ENCODE results near the gene WDR90. TPM values are rescaled to one million over a fixed set of nuclear protein-coding genes. Genes with fewer than 3 reads are reported as not detected.

WDR90 gene
- total RNA-seq, 1 experiment from 2014 or later = 68.2 TPM

DNA sequence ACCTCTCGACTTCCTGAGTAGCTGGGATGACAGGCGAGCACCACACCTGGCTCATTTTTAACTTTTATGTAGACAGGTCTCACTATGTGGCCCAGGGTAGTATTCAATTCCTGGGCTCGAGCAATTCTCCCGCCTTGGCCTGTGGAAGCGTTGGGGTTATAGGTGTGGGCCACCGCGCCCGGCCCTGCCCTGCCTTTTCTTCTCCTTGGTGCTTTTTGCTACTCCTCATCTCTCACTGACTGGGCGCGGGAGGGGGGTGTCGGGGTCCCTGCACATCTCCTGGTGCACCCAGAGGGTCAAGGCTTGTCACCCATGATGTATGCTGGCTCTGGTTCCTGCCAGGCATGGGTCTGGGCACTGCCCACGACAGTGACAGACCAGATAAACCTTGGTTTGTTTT lies 4.6 kb upstream of the WDR90 start:
- H3K56ac ChIP-seq (ENCODE audit: insufficient read length, low read depth, low read length) = no peak overlapping the region
- H3K18ac ChIP-seq (ENCODE audit: insufficient read length, low read depth, low read length) = no peak overlapping the region
- H4K91ac ChIP-seq (ENCODE audit: insufficient read length, low read depth, low read length) = no peak overlapping the region
- H3K23me2 ChIP-seq (ENCODE audit: insufficient read length, low read depth, low read length, poor library complexity, severe bottlenecking) = peaks cover 14% of the 10 kb centered on the region
- no peak overlapping the region for H3T11ph ChIP-seq (ENCODE audit: low read length)
- H3K27me3 ChIP-seq (ENCODE audit: insufficient read depth, low read length) = no peaks in the 10 kb centered on the region
- DNase-seq = no peak
- no peak overlapping the region for H3K4ac ChIP-seq (ENCODE audit: low read depth, low read length)
- H3K79me1 ChIP-seq (ENCODE audit: insufficient read depth, low read depth, low read length, poor library complexity, severe bottlenecking) = no peaks in the 10 kb centered on the region
- no peaks in the 10 kb centered on the region for H3K9me3 Mint-ChIP-seq
- H2BK5ac ChIP-seq (ENCODE audit: insufficient read length, low read length) = no peak overlapping the region
- no peak overlapping the region for H2BK120ac ChIP-seq (ENCODE audit: low read depth, low read length, poor library complexity, severe bottlenecking)
- no peak overlapping the region for H2BK12ac ChIP-seq (ENCODE audit: insufficient read length, low read depth, low read length)
- H2BK15ac ChIP-seq (ENCODE audit: low read depth, low read length) = no peak overlapping the region
- no peak overlapping the region for H2BK20ac ChIP-seq (ENCODE audit: low read depth, low read length, poor library complexity, severe bottlenecking)
- H2AFZ ChIP-seq (ENCODE audit: low read length) = no peak overlapping the region
- peak overlapping the region in 1 of 2 experiments; percentile 68; a peak in 2 of 5 replicates for H3K4me3 Mint-ChIP-seq
- no peak overlapping the region for H3K9ac ChIP-seq (ENCODE audit: extremely low read depth, insufficient read length, low read length)
- no peak overlapping the region for H3K27ac ChIP-seq (ENCODE audit: insufficient read length, low read depth, low read length)
- no peaks in the 10 kb centered on the region; the same call in 1 of the 2 replicates for H3K4me1 ChIP-seq (ENCODE audit: insufficient read depth, low read length)
- H3K27me3 Mint-ChIP-seq (ENCODE audit: low read depth) = no peaks in the 10 kb centered on the region; the same call in 1 of the 2 replicates
- no peak overlapping the region for H4K5ac ChIP-seq (ENCODE audit: insufficient read length, low read depth, low read length)
- no peak overlapping the region for H4K8ac ChIP-seq (replicated peaks; ENCODE audit: insufficient read length, low read depth, low read length)
- H3K4me1 Mint-ChIP-seq = peaks cover 2 to 14% of the 10 kb centered on the region in 2 experiments
- no peaks in the 10 kb centered on the region for H3K79me2 ChIP-seq (ENCODE audit: insufficient read depth, low read length)
- no peak overlapping the region for H3K4me2 ChIP-seq (ENCODE audit: insufficient read depth, insufficient read length, low read length)
- no peak overlapping the region for H3K23ac ChIP-seq (ENCODE audit: insufficient read length, low read depth, low read length)
- H4K20me1 ChIP-seq (ENCODE audit: control insufficient read depth, insufficient read depth, insufficient read length) = no peaks in the 10 kb centered on the region
- TF ChIP-seq, protein P1, sequence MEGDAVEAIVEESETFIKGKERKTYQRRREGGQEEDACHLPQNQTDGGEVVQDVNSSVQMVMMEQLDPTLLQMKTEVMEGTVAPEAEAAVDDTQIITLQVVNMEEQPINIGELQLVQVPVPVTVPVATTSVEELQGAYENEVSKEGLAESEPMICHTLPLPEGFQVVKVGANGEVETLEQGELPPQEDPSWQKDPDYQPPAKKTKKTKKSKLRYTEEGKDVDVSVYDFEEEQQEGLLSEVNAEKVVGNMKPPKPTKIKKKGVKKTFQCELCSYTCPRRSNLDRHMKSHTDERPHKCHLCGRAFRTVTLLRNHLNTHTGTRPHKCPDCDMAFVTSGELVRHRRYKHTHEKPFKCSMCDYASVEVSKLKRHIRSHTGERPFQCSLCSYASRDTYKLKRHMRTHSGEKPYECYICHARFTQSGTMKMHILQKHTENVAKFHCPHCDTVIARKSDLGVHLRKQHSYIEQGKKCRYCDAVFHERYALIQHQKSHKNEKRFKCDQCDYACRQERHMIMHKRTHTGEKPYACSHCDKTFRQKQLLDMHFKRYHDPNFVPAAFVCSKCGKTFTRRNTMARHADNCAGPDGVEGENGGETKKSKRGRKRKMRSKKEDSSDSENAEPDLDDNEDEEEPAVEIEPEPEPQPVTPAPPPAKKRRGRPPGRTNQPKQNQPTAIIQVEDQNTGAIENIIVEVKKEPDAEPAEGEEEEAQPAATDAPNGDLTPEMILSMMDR (conservative IDR thresholded peaks at IDR 0.05) = no peak
- no peaks in the 10 kb centered on the region for H3K9me3 ChIP-seq (ENCODE audit: control insufficient read depth, low read depth, low read length)
- no peak overlapping the region; a peak in 2 of 7 replicates for H3K27ac Mint-ChIP-seq
- H3K14ac ChIP-seq (ENCODE audit: insufficient read depth, low read length) = no peak overlapping the region
- WGBS (ENCODE audit: extremely low coverage, insufficient read length, low lambda C conversion rate) = no CpG with 5 or more reads among the region's 12 CpGs
- no peak overlapping the region for H2AK5ac ChIP-seq (ENCODE audit: insufficient read length, low read length)
- H3K36me3 Mint-ChIP-seq (ENCODE audit: insufficient read depth in 1 of 3, low read depth in 3 of 3) = peaks cover 2 to 15% (median 4%) of the 10 kb centered on the region in 3 experiments; a peak in 4 of 7 replicates
